SK-N-SH treated with all-trans-retinoic acid at 6 μM for 48 hours (cell line): ENCODE results near the gene PHACTR3.

ENCODE experiments used
- ATAC-seq: fragments of 200-7000 bp; cut with Tn5 transposase; 3 replicates; pipeline ENCODE4 v1.9.1; 2020; ENCODE audit warnings: mild to moderate bottlenecking, moderate library complexity
- BACH2 ChIP-seq: fragments of 250-450 bp; sonication (Bioruptor Pico); IDR thresholded peaks from 2 replicates; pipeline ENCODE4 v1.9.0; 2021; ENCODE audit warnings: mild to moderate bottlenecking, borderline replicate concordance
- CSDC2 ChIP-seq: fragments of 250-450 bp; sonication (Bioruptor Pico); IDR thresholded peaks from 2 replicates; pipeline ENCODE4 v1.5.0; 2020; ENCODE audit warnings: mild to moderate bottlenecking, moderate library complexity
- ESRRG ChIP-seq: fragments of 250-450 bp; sonication (Bioruptor Pico); IDR thresholded peaks from 2 replicates; pipeline ENCODE4 v1.6.1; 2021; ENCODE audit warnings: mild to moderate bottlenecking
- GLIS3 ChIP-seq: fragments of 250-450 bp; sonication (Bioruptor Pico); IDR thresholded peaks from 2 replicates; pipeline ENCODE4 v1.5.0; 2020; ENCODE audit warnings: mild to moderate bottlenecking, moderate library complexity
- ISL1 ChIP-seq: fragments of 250-450 bp; sonication (Bioruptor Pico); IDR thresholded peaks from 2 replicates; pipeline ENCODE4 v2.1.2; 2022; ENCODE audit warnings: mild to moderate bottlenecking, moderate library complexity
- OSR1 ChIP-seq: fragments of 250-450 bp; sonication (Bioruptor Pico); IDR thresholded peaks from 2 replicates; pipeline ENCODE4 v1.8.0; 2022; ENCODE audit warnings: moderate library complexity, mild to moderate bottlenecking, inconsistent platforms
- PPARA ChIP-seq: fragments of 250-450 bp; sonication (Bioruptor Pico); IDR thresholded peaks from 2 replicates; pipeline ENCODE4 v1.5.0; 2020; ENCODE audit warnings: mild to moderate bottlenecking, borderline replicate concordance
- RARB ChIP-seq: fragments of 250-450 bp; sonication (Bioruptor Pico); IDR thresholded peaks from 2 replicates; pipeline ENCODE4 v1.8.0; 2021; ENCODE audit warnings: mild to moderate bottlenecking, moderate library complexity
- SNAI2 ChIP-seq: fragments of 250-450 bp; sonication (Bioruptor Pico); IDR thresholded peaks from 2 replicates; pipeline ENCODE4 v1.5.0; 2020; ENCODE audit warnings: mild to moderate bottlenecking, moderate library complexity
- TCF4 ChIP-seq: fragments of 250-450 bp; sonication (Bioruptor Pico); IDR thresholded peaks from 2 replicates; pipeline ENCODE4 v1.8.0; 2021; ENCODE audit warnings: mild to moderate bottlenecking, moderate library complexity, borderline replicate concordance
- TOX ChIP-seq: fragments of 250-450 bp; sonication (Bioruptor Pico); IDR thresholded peaks from 2 replicates; pipeline ENCODE4 v1.8.0; 2021; ENCODE audit warnings: mild to moderate bottlenecking, moderate library complexity, borderline replicate concordance
- ZC3H10 ChIP-seq: fragments of 250-450 bp; sonication (Bioruptor Pico); IDR thresholded peaks from 2 replicates; pipeline ENCODE4 v1.5.1; 2021; ENCODE audit warnings: mild to moderate bottlenecking, moderate library complexity
- ZFP3 ChIP-seq: fragments of 250-450 bp; sonication (Bioruptor Pico); IDR thresholded peaks from 2 replicates; pipeline ENCODE4 v1.5.0; 2020; ENCODE audit warnings: mild to moderate bottlenecking, moderate library complexity
- ZFP30 ChIP-seq: fragments of 450-650 bp; formaldehyde crosslinking; IDR thresholded peaks from 2 replicates; pipeline ENCODE4 v1.5.0; 2022; ENCODE audit warnings: mild to moderate bottlenecking, moderate library complexity
- ZNF565 ChIP-seq: fragments of 450-650 bp; formaldehyde crosslinking; conservative IDR thresholded peaks from 2 replicates; pipeline ENCODE4 v1.5.0; 2020; ENCODE audit warnings: low read depth, mild to moderate bottlenecking, moderate library complexity
- ZNF70 ChIP-seq: fragments of 450-650 bp; formaldehyde crosslinking; IDR thresholded peaks from 2 replicates; pipeline ENCODE4 v1.5.0; 2020; ENCODE audit warnings: mild to moderate bottlenecking, moderate library complexity
- ZNF8 ChIP-seq: fragments of 450-650 bp; formaldehyde crosslinking; IDR thresholded peaks from 2 replicates; pipeline ENCODE4 v1.5.0; 2020; ENCODE audit warnings: mild to moderate bottlenecking, moderate library complexity
- TF ChIP-seq, protein P1 (sequence below): fragments of 250-450 bp; sonication (Bioruptor Pico); IDR thresholded peaks from 2 replicates; pipeline ENCODE4 v1.5.1; 2021; ENCODE audit warnings: mild to moderate bottlenecking, moderate library complexity
- TF ChIP-seq, protein P2 (sequence below): fragments of 250-450 bp; sonication (Bioruptor Pico); IDR thresholded peaks from 2 replicates; pipeline ENCODE4 v1.5.0; 2020; ENCODE audit warnings: mild to moderate bottlenecking, moderate library complexity
- TF ChIP-seq, protein P3 (sequence below): fragments of 250-450 bp; sonication (Bioruptor Pico); IDR thresholded peaks from 2 replicates; pipeline ENCODE4 v1.5.1; 2020; ENCODE audit warnings: low read depth, mild to moderate bottlenecking, moderate library complexity
- TF ChIP-seq, protein P4 (sequence below): fragments of 250-450 bp; sonication (Bioruptor Pico); IDR thresholded peaks from 2 replicates; pipeline ENCODE4 v1.8.0; 2021; ENCODE audit warnings: low read depth, mild to moderate bottlenecking, moderate library complexity, borderline replicate concordance
- TF ChIP-seq, protein P5 (sequence below): fragments of 250-450 bp; sonication (Bioruptor Pico); IDR thresholded peaks from 2 replicates; pipeline ENCODE4 v1.8.0; 2020; ENCODE audit warnings: mild to moderate bottlenecking, moderate library complexity, borderline replicate concordance

Gene PHACTR3

DNA sequence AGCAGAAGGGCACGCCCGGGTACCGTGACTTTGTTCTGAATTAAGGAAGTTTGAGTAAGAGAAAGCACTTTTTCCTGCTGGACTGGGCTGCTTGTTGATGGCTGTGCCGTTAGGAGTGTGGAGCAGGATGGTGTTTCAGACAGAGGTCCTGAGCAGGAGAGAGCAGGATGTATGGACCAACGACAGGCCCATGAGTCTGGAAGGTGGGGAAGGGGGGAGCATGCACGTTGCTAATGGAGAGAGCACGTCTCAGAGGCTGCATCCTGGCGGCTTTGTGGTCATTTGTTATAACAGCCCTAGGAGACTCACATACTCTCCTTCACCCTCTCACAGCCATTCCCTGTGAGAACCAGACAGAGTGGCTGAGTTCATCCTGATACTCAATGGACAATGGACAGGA, 56.8 kb downstream of the PHACTR3 start:
- TF ChIP-seq, protein P1, sequence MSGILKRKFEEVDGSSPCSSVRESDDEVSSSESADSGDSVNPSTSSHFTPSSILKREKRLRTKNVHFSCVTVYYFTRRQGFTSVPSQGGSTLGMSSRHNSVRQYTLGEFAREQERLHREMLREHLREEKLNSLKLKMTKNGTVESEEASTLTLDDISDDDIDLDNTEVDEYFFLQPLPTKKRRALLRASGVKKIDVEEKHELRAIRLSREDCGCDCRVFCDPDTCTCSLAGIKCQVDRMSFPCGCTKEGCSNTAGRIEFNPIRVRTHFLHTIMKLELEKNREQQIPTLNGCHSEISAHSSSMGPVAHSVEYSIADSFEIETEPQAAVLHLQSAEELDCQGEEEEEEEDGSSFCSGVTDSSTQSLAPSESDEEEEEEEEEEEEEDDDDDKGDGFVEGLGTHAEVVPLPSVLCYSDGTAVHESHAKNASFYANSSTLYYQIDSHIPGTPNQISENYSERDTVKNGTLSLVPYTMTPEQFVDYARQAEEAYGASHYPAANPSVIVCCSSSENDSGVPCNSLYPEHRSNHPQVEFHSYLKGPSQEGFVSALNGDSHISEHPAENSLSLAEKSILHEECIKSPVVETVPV, result no peak
- TF ChIP-seq ZFP3 (CRISPR knock-in tag) (no peak), GLIS3 (no peak), ZNF70 (CRISPR knock-in tag) (no peak), ISL1 (no peak), ESRRG (no peak), TOX (CRISPR knock-in tag) (no peak), CSDC2 (CRISPR knock-in tag) (no peak), TCF4 (no peak), ZNF565 (no peak), OSR1 (CRISPR knock-in tag) (no peak), ZFP30 (no peak), BACH2 (no peak), RARB (CRISPR knock-in tag) (no peak), PPARA (no peak)
- TF ChIP-seq, protein P2, sequence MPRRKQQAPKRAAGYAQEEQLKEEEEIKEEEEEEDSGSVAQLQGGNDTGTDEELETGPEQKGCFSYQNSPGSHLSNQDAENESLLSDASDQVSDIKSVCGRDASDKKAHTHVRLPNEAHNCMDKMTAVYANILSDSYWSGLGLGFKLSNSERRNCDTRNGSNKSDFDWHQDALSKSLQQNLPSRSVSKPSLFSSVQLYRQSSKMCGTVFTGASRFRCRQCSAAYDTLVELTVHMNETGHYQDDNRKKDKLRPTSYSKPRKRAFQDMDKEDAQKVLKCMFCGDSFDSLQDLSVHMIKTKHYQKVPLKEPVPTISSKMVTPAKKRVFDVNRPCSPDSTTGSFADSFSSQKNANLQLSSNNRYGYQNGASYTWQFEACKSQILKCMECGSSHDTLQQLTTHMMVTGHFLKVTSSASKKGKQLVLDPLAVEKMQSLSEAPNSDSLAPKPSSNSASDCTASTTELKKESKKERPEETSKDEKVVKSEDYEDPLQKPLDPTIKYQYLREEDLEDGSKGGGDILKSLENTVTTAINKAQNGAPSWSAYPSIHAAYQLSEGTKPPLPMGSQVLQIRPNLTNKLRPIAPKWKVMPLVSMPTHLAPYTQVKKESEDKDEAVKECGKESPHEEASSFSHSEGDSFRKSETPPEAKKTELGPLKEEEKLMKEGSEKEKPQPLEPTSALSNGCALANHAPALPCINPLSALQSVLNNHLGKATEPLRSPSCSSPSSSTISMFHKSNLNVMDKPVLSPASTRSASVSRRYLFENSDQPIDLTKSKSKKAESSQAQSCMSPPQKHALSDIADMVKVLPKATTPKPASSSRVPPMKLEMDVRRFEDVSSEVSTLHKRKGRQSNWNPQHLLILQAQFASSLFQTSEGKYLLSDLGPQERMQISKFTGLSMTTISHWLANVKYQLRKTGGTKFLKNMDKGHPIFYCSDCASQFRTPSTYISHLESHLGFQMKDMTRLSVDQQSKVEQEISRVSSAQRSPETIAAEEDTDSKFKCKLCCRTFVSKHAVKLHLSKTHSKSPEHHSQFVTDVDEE (CRISPR knock-in tag), result no peak
- TF ChIP-seq, protein P3, sequence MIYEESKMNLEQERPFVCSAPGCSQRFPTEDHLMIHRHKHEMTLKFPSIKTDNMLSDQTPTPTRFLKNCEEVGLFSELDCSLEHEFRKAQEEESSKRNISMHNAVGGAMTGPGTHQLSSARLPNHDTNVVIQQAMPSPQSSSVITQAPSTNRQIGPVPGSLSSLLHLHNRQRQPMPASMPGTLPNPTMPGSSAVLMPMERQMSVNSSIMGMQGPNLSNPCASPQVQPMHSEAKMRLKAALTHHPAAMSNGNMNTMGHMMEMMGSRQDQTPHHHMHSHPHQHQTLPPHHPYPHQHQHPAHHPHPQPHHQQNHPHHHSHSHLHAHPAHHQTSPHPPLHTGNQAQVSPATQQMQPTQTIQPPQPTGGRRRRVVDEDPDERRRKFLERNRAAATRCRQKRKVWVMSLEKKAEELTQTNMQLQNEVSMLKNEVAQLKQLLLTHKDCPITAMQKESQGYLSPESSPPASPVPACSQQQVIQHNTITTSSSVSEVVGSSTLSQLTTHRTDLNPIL (CRISPR knock-in tag), result no peak
- TF ChIP-seq, all 23 proteins: peak for 0
- ATAC-seq, result no peak

DNA sequence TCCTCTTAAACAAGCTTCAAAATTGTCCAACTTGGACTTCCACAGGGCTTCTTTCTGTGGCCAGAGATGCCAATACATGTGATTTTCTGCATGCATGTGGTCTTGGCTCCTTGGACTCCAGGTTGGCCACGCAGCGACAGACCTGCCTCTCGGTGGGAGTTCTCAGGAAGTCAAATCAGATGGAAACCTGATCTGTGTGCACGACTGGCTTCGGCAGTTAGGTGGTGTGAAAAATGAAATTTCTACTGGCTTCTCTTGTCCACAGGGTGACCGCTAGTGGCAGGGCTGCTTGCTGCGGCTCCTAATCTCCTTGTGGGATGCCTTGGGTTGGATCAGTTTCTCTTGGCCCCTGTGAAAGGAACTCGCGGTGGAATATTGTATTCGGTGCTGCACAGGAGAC, 57.3 kb downstream of the PHACTR3 start:
- no peak for ATAC-seq
- TF ChIP-seq ESRRG (no peak), ZNF70 (CRISPR knock-in tag) (no peak), CSDC2 (CRISPR knock-in tag) (no peak), ZFP30 (no peak), RARB (CRISPR knock-in tag) (no peak)

DNA sequence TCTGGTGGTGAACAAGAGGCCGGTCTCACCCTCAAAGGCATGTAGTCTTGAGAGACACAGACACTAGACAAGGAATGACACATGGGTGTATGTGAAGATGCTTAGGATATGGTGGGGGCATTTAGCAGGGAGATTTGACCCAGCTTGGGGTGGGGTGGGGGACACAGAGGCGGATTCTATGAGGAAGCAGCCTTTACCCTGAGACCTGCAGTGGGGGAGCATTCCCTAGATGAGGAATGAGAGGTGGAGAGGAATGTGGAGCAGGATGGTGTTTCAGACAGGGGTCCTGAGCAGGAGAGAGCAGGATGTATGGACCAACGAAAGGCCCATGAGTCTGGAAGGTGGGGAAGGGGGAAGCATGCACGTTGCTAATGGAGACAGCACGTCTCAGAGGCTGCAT, 57.8 kb downstream of the PHACTR3 start:
- TF ChIP-seq ZNF565 (no peak), TCF4 (no peak), ESRRG (no peak), ZNF70 (CRISPR knock-in tag) (no peak), CSDC2 (CRISPR knock-in tag) (no peak), ZFP3 (CRISPR knock-in tag) (no peak), RARB (CRISPR knock-in tag) (no peak), GLIS3 (no peak), ZC3H10 (CRISPR knock-in tag) (no peak), OSR1 (CRISPR knock-in tag) (no peak), ZFP30 (no peak), ZNF8 (no peak), PPARA (no peak)
- TF ChIP-seq, protein P4, sequence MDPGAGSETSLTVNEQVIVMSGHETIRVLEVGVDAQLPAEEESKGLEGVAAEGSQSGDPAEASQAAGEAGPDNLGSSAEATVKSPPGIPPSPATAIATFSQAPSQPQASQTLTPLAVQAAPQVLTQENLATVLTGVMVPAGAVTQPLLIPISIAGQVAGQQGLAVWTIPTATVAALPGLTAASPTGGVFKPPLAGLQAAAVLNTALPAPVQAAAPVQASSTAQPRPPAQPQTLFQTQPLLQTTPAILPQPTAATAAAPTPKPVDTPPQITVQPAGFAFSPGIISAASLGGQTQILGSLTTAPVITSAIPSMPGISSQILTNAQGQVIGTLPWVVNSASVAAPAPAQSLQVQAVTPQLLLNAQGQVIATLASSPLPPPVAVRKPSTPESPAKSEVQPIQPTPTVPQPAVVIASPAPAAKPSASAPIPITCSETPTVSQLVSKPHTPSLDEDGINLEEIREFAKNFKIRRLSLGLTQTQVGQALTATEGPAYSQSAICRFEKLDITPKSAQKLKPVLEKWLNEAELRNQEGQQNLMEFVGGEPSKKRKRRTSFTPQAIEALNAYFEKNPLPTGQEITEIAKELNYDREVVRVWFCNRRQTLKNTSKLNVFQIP (CRISPR knock-in tag), result no peak
- ATAC-seq, result no peak

DNA sequence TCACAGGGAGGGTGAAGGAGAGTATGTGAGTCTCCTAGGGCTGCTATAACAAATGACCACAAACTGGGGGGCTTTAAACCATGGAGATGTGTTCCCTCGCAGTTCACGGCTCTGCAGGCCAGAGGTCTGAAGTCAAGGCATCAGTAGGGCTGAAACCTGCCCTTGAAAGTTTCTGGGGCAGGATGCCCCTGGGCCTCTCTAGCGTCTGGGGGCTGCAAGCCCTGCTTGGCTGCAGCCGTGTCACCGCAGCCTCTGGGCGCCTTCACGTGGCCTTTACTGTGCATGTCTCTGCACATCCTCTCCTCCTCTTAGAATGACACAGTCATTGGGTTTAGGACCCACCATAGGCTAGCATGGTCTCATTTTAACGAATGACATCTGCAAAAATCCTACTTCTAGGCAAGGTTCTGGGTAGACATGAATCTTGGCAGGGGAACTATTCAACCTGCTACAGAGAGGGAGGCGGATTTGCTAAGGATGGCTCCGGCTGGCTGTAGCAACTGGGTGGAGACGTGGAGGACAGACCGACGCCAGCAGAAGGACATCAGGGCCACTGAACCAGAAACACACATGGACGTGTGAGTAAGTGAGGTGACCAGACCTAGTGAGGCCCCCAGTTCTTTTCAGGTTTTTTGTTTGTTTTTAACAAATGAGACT, 58.6 kb downstream of the PHACTR3 start:
- ATAC-seq, result no peak
- TF ChIP-seq ZNF8, result no peak
- TF ChIP-seq, protein P4 (CRISPR knock-in tag), result no peak
- no peak for TF ChIP-seq ZFP3 (CRISPR knock-in tag)
- TF ChIP-seq, protein P1, result no peak
- TF ChIP-seq RARB (CRISPR knock-in tag), result no peak
- no peak for TF ChIP-seq ZC3H10 (CRISPR knock-in tag)
- no peak for TF ChIP-seq SNAI2 (CRISPR knock-in tag)
- TF ChIP-seq, protein P5, sequence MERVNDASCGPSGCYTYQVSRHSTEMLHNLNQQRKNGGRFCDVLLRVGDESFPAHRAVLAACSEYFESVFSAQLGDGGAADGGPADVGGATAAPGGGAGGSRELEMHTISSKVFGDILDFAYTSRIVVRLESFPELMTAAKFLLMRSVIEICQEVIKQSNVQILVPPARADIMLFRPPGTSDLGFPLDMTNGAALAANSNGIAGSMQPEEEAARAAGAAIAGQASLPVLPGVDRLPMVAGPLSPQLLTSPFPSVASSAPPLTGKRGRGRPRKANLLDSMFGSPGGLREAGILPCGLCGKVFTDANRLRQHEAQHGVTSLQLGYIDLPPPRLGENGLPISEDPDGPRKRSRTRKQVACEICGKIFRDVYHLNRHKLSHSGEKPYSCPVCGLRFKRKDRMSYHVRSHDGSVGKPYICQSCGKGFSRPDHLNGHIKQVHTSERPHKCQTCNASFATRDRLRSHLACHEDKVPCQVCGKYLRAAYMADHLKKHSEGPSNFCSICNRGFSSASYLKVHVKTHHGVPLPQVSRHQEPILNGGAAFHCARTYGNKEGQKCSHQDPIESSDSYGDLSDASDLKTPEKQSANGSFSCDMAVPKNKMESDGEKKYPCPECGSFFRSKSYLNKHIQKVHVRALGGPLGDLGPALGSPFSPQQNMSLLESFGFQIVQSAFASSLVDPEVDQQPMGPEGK (CRISPR knock-in tag), result no peak
- no peak for TF ChIP-seq ISL1
- no peak for TF ChIP-seq CSDC2 (CRISPR knock-in tag)
- no peak for TF ChIP-seq OSR1 (CRISPR knock-in tag)
- TF ChIP-seq ZNF565, result no peak
- TF ChIP-seq ZFP30, result no peak
